CD14-positive monocyte (primary cell): ENCODE results near the gene FGB. TPM values are rescaled to one million over a fixed set of nuclear protein-coding genes. Genes with fewer than 3 reads are reported as not detected.

Experiments
- DNase-seq, 3 donors: peaks; one replicate each; pipeline ENCODE4 v3.0.0-alpha.2; 2011 to 2022
- H2AFZ ChIP-seq: 2 replicates; pipeline ENCODE4 v1.6.0; 2012; ENCODE audit warnings: mild to moderate bottlenecking, low read depth, low read length, inconsistent platforms; ENCODE audit not compliant: insufficient read depth, poor library complexity, severe bottlenecking
- H3K27ac ChIP-seq, 2 donors: 1 replicate in 1 of 2; 2 replicates in 1 of 2; pipeline ENCODE4 v1.5.1; 2012 to 2013; ENCODE audit warnings: low read length in 2 of 2, control low read depth in 1 of 2, inconsistent platforms in 1 of 2, low read depth in 1 of 2, mild to moderate bottlenecking in 1 of 2
- H3K27me3 ChIP-seq, 2 donors: one replicate each; pipeline versions ENCODE4 v1.6.0 to v1.6.1; 2011 to 2013; ENCODE audit warnings: low read length in 2 of 2; ENCODE audit not compliant: control insufficient read depth in 2 of 2, insufficient read depth in 2 of 2
- H3K36me3 ChIP-seq, 2 donors: replicated peaks in 1 of 2; 1 replicate in 1 of 2; 2 replicates in 1 of 2; pipeline versions ENCODE4 v1.5.1 to v1.6.1; 2012 to 2013; ENCODE audit warnings: low read length in 2 of 2, control low read depth in 1 of 2, inconsistent platforms in 1 of 2, mild to moderate bottlenecking in 1 of 2; ENCODE audit not compliant: insufficient read depth in 2 of 2, control insufficient read depth in 1 of 2
- H3K4me1 ChIP-seq, 2 donors: 1 replicate in 1 of 2; 2 replicates in 1 of 2; pipeline versions ENCODE4 v1.5.1 to v1.6.1; 2012 to 2013; ENCODE audit warnings: low read length in 2 of 2, control low read depth in 1 of 2, inconsistent platforms in 1 of 2, mild to moderate bottlenecking in 1 of 2, moderate library complexity in 1 of 2; ENCODE audit not compliant: insufficient read depth in 2 of 2, control insufficient read depth in 1 of 2
- H3K4me2 ChIP-seq: replicated peaks from 2 replicates; pipeline ENCODE3; 2012; ENCODE audit warnings: low read length, moderate library complexity, mild to moderate bottlenecking; ENCODE audit not compliant: poor library complexity, severe bottlenecking; ENCODE audit errors: extremely low read depth
- H3K4me3 ChIP-seq, 3 experiments: fragments of 200-600 bp in 1 of 3; sonication (generic) in 1 of 3; replicated peaks in 1 of 3; 1 replicate in 2 of 3; 2 replicates in 1 of 3; pipeline ENCODE4 v1.5.1; 2011 to 2013; ENCODE audit warnings: low read length in 3 of 3, mild to moderate bottlenecking in 3 of 3, control low read depth in 2 of 3, low read depth in 2 of 3, inconsistent platforms in 1 of 3, moderate library complexity in 1 of 3
- H3K79me2 ChIP-seq: 2 replicates; pipeline ENCODE4 v1.6.0; 2012; ENCODE audit warnings: mild to moderate bottlenecking, control low read depth, inconsistent platforms, low read length, moderate library complexity; ENCODE audit not compliant: insufficient read depth
- H3K9ac ChIP-seq: 2 replicates; pipeline ENCODE4 v1.6.0; 2017; ENCODE audit warnings: low read length, mild to moderate bottlenecking; ENCODE audit not compliant: insufficient read depth, poor library complexity, severe bottlenecking
- H3K9me3 ChIP-seq, 2 donors: replicated peaks in 1 of 2; 1 replicate in 1 of 2; 2 replicates in 1 of 2; pipeline versions ENCODE4 v1.5.1 to v1.6.1; 2012 to 2013; ENCODE audit warnings: low read length in 2 of 2, control low read depth in 1 of 2; ENCODE audit not compliant: control insufficient read depth in 1 of 2, insufficient read depth in 1 of 2
- H4K20me1 ChIP-seq: 2 replicates; pipeline ENCODE4 v1.6.0; 2012; ENCODE audit warnings: mild to moderate bottlenecking, low read length, control low read depth, moderate library complexity; ENCODE audit not compliant: insufficient read depth
- H3K27ac Mint-ChIP-seq, 7 donors: one replicate each; pipeline ENCODE4 v1.8.0; 2020; ENCODE audit warnings: mild to moderate bottlenecking in 7 of 7, mixed read lengths in 7 of 7, moderate library complexity in 6 of 7, inconsistent platforms in 2 of 7
- H3K27me3 Mint-ChIP-seq, 3 donors: one replicate each; pipeline ENCODE4 v1.8.0; 2021 to 2022; ENCODE audit warnings: low read depth in 3 of 3, mild to moderate bottlenecking in 3 of 3, mixed read lengths in 3 of 3, moderate library complexity in 3 of 3, inconsistent platforms in 1 of 3
- H3K36me3 Mint-ChIP-seq, 2 donors: one replicate each; pipeline ENCODE4 v1.8.0; 2020; ENCODE audit warnings: mixed read lengths in 2 of 2, inconsistent platforms in 1 of 2, mild to moderate bottlenecking in 1 of 2
- H3K4me1 Mint-ChIP-seq: one replicate; pipeline ENCODE4 v1.8.0; 2020; ENCODE audit warnings: mild to moderate bottlenecking, mixed read lengths
- H3K4me3 Mint-ChIP-seq, 2 donors: one replicate each; pipeline ENCODE4 v1.8.0; 2020; ENCODE audit warnings: mild to moderate bottlenecking in 2 of 2, mixed read lengths in 2 of 2, moderate library complexity in 1 of 2
- H3K9me3 Mint-ChIP-seq, 7 donors: one replicate each; pipeline ENCODE4 v1.8.0; 2020 to 2022; ENCODE audit warnings: mixed read lengths in 7 of 7, mild to moderate bottlenecking in 6 of 7, moderate library complexity in 6 of 7, inconsistent platforms in 2 of 7
- CTCF ChIP-seq: fragments of 200-600 bp; IDR thresholded peaks from one replicate; pipeline ENCODE4 v1.8.0; 2022; ENCODE audit warnings: antibody characterized with exemption, mild to moderate bottlenecking
- WGBS: methylation state at CpG from one replicate; pipeline ENCODE4 v1.1.5; 2013; ENCODE audit warnings: missing lambda C conversion rate; ENCODE audit not compliant: insufficient coverage; 5-methylcytosine and 5-hydroxymethylcytosine counted together
- intact Hi-C, 2 donors: fragments of 100-400 bp; cut with micrococcal nuclease; formaldehyde crosslinking; loops; one replicate each; pipeline versions ENCODE4 v1.15.0 to v1.15.1; 2023
- polyA plus RNA-seq, 3 donors: library from polyadenylated mRNA; depleted of rRNA in 1 of 3; unstranded in 2 of 3; stranded (reverse) in 1 of 3; fragments of 300-500 nt in 2 of 3; fragments of >200 nt in 1 of 3; fragmentation: Illumina TruSeq in 2 of 3; gene quantifications; 1 replicate in 2 of 3; 2 replicates in 1 of 3; pipeline ENCODE4 v1.2.3, GENCODE V29; 2012 to 2021

Gene FGB
- polyA plus RNA-seq, 3 donors: not detected

GRCh38 chr4:154527308-154527707, 35.5 kb upstream of the FGB start:
- Histone ChIP-seq H4K20me1 (no peaks in the 10 kb centered on the region), H3K79me2 (no peaks in the 10 kb centered on the region), H3K27me3 (no peaks in the 10 kb centered on the region), H3K4me3 (no peak overlapping the region), H3K4me1 (peaks cover 0 to 5% of the 10 kb centered on the region in 2 donors), H3K4me2 (no peak overlapping the region), H3K36me3 (no peaks in the 10 kb centered on the region), H3K9me3 (no peaks in the 10 kb centered on the region), H2AFZ (no peak overlapping the region), H3K27ac (no peak overlapping the region), H3K9ac (no peak overlapping the region)
- intact Hi-C loops: no loop called here
- H3K36me3 Mint-ChIP-seq: no peaks in the 10 kb centered on the region
- 80% methylated on average over 1 of the region's 4 CpGs for WGBS
- no peak overlapping the region for H3K4me3 Mint-ChIP-seq
- H3K4me1 Mint-ChIP-seq: peaks cover 19% of the 10 kb centered on the region
- peaks cover 0 to 6% (median 0%) of the 10 kb centered on the region in 3 donors for H3K27me3 Mint-ChIP-seq
- no peak for TF ChIP-seq CTCF
- H3K9me3 Mint-ChIP-seq: peaks cover 0 to 7% (median 0%) of the 10 kb centered on the region in 7 donors
- no peak overlapping the region for H3K27ac Mint-ChIP-seq
- DNase-seq: no peak

- Histone ChIP-seq H2AFZ (no peak overlapping the region), H3K27me3 (no peaks in the 10 kb centered on the region), H3K4me1 (peaks cover 0 to 5% of the 10 kb centered on the region in 2 donors), H3K36me3 (no peaks in the 10 kb centered on the region), H3K4me3 (no peak overlapping the region), H3K4me2 (no peak overlapping the region), H3K9ac (no peak overlapping the region), H3K9me3 (no peaks in the 10 kb centered on the region), H3K27ac (no peak overlapping the region), H4K20me1 (no peaks in the 10 kb centered on the region), H3K79me2 (no peaks in the 10 kb centered on the region)
- intact Hi-C loops: no loop called here
- Mint-ChIP-seq H3K4me3 (no peak overlapping the region), H3K4me1 (peaks cover 19% of the 10 kb centered on the region), H3K36me3 (no peaks in the 10 kb centered on the region), H3K9me3 (peaks cover 0 to 4% (median 0%) of the 10 kb centered on the region in 7 donors), H3K27me3 (peaks cover 0 to 7% (median 2%) of the 10 kb centered on the region in 3 donors), H3K27ac (no peak overlapping the region)
- TF ChIP-seq CTCF: no peak
- 100% methylated on average over 1 of the region's 2 CpGs for WGBS
- DNase-seq: no peak
Observed at GRCh38 chr4:154528869-154529268, 33.9 kb upstream of the FGB start.
